Urothelium cell line (cell line): ENCODE data around the gene SNRPD3.
"Not testable (repeated sequence)": the region's sequence is repeated elsewhere in the genome, so short reads cannot be mapped to it uniquely, and the experiment has no call there.

Experiments used
- DNase-seq: peaks from one replicate; pipeline ENCODE4 v3.0.0; 2011; ENCODE audit warnings: low spot score, mixed read lengths
- FAIRE-seq: peaks from 2 replicates; lab custom pipeline; 2011; peaks lifted over from hg19 to GRCh38; lab: Jason Lieb, UNC

The SNRPD3 gene

DNA sequence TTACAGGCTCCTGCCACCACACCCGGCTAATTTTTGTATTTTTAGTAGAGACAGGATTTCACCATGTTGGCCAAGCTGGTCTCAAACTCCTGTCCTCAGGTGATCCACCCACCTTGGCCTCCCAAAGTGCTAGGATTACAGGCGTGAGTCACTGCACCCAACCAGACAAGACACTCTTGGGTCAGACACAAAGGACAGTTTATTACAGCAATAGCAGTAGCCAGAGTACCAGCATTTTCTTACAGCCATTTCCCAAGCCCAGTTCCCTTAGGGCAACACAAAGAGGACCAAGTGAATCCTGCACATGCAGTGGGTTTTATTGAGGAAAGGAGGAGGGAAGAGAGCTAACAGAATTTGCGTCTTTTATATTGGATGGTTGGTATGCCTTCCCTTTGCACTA is 24.8 kb upstream of the SNRPD3 start:
- DNase-seq, FAIRE-seq: not testable (repeated sequence)

DNA sequence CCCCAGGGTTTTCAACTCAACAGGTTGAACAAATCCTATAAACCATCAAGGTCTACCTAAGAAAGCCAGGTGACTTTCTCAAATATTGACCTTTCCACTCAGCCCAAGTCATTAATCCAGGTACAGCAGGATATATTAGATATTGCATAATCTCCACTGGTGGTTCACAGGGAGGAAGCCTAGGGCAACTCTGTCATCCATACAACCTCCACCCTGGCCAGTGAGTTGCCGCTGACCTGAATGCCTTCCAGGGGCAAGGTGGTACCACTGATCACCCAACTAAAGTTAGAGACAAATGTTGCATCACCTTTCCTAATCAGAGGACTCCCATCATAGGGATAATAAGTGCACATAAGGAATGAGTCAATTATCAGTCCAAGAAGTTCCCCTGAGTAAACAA is 23.7 kb upstream of the SNRPD3 start:
- no peak for FAIRE-seq
- no peak for DNase-seq

DNA sequence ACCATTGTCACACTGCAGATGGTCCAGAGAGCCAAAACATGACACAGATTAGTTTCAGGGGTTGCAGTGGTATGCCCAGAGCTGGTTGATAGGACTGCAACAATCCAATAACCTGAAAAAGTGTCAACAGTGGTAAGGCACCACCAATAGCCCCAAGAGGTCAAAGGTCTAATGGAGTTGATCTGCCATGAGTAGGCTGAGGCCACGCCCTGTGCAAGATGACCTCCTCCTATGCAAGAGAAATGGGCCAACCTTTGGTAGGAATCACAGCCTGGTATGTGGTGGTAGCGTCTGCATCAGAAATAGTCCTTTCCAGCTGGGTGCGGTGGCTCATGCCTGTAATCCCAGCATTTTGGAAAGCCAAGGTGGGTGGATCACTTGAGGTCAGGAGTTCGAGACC is 20.5 kb upstream of the SNRPD3 start:
- DNase-seq (no peak), FAIRE-seq (no peak)

DNA sequence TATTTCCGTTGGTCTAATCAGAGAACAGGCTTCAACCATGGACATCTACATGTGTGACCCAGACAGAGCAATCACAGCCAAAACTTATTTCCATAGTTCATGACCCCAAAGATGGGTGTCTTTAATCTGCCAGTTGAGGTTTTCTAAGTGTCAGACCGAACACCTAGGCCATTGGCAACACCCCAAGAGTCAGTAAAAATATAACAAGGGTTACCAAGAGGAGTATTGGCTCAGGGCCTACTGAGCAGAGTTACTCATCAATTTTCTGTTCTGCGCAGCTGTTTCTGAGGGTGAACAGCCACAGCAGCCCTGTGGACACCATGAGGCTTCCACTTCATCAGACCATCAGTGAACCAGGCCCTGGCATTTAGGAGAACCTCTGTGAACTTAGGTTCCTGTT is 19.7 kb upstream of the SNRPD3 start:
- DNase-seq (no peak), FAIRE-seq (no peak)

DNA sequence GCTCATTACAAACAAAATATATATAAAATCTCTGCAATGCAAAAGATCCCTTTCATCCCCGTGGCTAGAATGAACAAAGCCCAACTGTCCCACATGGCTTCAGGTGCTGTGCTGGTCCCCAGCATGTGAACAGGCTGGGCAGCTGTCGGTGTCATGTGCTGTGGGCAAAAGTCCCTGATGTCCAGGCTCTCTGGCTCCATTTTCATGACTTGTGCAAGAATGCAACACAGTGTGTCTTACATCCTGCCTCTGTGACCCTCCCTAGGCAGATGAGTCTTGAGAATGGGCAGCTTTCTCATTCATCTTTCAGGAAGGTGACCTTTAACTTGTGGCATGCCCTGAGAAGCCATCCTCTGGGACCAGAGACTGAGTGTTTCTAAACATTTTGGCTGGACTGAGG is 15.3 kb upstream of the SNRPD3 start:
- DNase-seq (no peak), FAIRE-seq (no peak)

DNA sequence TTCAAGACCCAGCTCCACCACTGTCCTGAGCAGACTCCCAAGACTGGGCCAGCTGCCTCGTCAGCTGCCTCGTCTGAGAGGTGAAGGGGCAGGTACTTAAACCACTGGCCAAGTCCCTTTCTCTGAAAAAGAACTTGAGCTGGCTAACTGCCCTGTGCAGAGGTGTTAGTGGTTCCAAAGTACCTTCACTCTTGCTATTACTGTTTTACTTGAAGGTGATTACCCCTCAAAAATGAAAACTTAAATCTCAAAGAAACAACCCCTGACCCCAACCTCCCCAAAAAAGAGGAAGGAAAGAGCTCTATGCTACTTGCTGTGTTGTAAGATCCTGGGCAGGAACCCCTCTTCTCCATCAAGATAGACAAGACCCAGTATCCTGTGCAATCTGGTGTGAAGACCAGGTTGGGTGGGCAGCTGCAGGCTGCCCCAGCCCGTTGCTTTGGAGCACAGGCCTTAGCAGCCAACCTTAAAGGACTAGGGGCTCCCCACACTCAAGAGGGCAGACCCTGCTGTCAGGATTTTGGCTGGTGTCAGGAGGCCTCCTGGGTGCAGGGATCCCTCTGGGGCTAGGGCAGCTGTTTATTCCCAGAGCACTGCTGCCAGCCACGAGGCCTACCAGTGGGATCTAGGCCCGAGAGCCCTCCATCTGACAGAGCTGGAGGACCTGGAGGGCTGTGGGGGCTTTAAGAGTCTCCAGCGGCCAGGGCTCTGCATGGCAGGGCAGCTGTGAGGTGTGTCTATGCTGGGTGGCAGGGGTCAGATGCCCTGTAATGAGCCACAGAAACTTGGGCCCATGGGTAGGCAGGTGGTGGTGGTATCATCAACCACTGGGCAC is 13.9 kb upstream of the SNRPD3 start:
- no peak for FAIRE-seq
- DNase-seq = no peak

DNA sequence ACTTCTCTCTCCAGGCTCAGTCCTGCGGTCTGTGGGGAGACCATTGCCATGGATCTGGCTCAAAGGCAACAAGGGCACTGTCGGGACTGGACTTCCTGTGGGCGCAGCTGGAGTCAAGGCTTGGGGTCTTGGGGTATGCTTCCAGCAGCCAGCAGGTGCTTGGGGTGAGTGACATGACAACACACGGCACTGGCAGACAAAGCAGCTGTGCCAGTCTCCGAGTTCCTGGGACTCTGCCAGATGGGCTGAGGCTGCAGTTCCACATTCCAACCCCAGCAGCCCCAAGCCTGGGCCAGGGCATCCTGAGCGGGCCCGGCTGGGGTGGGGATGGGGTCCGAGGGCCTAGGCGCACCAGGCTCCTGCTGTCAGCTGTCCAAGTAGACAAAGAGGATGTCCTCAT is 13.2 kb upstream of the SNRPD3 start:
- DNase-seq (no peak), FAIRE-seq (no peak)

DNA sequence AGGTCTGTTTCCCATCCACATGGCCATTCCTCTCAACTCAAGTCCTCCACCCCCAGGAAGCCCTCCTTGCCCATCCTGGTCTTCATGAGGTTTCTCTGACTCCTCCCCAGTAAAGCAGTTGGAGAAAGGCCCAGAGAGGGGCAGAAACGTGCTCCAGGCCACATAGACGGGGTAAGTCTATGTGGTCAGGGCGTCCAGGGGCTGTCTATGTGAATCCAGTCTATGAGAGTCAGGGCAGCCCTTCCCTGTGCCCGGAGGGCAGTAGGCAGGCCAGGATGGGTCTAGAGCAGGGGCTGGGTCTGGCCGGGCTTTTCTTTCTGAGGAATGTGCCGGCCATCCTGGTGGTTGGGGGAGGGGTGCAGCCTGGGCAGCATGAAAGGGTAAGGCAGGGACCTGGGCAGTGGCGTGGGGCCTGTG is 12.6 kb upstream of the SNRPD3 start:
- DNase-seq = no peak
- FAIRE-seq = no peak

DNA sequence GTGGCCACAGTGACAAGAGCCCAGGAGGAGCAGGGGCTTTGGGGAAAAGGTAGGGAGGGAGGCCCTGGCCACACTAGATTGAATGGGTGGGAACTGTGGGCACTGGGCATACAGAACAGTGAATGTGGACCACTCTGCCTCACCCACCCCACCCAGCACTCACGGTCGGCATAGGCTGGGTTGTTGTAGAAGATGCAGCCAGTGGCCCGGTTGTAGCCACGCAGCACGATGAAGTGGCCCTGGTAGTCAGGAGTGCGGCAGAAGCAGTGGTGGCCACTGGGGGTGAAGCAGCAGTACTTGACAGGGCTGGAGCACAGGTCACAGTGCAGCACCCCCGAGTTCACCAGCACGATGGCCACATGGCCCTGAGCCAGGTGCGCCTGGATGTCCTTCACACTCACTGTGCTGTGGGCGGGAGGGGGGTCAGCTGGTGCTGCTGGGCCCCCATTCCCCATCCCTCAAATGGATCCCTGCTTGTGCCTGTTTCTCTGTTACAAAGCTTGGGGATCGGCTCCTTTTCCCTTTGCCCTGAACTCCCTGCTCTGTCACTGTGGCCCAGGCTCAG is 12.0 kb upstream of the SNRPD3 start:
- DNase-seq = no peak
- FAIRE-seq = peak; percentile 83

DNA sequence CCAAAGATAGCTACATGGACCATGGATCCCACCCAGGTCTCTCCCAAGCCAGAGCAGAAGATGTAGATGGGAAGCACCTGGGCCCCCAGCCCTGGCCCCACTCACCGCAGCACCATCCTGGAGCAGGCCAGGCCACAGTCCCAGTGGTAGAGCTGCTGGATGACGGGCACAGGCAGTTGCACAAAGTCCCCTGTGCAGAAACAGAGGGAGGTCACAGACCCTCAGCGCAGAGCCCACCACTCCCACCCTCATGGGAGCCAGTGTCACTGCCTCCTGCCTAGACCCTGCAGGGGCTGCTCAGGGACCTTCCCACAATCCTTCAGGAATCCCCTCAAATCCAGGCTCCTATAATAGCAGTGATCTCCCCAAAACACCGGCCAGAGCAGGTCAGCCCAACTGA is 7.0 kb upstream of the SNRPD3 start:
- DNase-seq (no peak), FAIRE-seq (no peak)

DNA sequence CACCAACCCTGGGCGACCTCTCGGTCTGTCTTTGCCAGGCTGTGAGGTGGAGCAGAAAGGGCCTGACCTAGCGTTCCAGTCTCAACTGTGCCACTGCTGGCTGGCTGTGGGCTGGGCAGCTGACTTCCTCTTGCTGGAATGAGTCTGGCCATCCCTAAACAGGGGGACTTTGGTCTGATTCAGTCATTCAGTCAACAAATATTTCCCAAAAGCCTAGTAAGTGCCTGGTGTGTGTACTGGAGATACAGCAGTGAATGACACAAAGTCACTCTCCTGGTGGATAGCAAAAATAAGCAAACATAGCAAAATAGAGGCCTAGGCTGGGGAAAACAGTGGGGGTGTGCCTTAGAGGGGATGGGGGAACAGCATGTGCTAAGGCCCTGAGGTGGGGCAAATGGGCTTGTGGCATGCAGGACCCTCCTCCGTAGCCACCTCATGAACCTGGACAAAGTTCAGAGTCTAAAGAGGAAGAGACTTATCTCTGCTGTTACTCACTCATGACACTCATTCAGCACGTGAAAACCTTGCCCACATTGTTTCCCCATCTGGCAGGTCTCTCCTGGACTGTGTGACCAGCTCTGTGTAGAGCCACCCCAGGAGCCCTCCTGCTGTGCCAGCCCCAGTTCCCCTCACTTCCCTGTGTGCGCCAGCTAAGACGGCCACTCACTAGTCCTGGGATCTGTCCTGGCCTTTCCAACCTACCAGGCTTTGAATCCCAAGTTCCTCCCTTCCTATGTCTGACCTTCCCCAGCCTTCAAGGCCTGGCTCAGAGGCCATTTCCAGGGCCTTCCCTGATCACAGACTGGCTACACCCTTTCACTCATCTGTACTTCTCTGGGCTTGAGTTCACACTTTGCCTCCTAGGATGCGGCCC is 5.5 kb upstream of the SNRPD3 start:
- no peak for DNase-seq
- FAIRE-seq = peak; percentile 68

DNA sequence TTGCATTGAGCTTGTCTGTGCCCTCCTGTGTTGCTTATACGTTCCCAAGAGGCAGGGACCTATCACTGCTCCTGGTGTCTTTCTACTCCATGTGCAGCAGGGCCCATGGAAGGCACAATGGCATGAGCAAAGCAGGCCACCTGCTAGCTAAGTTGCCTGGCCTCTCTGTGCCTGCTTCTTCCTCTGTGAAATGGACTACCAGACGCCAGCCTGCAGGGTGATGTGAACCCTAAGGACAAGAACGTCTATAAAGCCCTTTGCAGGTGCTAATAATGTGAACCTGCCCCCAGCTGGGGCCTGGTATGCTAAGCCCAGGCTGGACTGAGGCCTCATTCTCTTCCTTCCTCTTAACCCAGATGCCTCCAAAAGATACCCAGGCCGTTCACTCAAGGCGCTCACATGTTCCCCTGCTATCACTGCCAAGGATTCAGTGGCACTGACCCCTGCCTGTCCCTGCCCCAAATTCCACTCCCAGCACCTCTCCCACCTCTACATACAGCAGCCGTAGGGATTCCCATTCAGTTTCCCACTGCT is 4.8 kb upstream of the SNRPD3 start:
- no peak for DNase-seq
- FAIRE-seq = peak; percentile 65

DNA sequence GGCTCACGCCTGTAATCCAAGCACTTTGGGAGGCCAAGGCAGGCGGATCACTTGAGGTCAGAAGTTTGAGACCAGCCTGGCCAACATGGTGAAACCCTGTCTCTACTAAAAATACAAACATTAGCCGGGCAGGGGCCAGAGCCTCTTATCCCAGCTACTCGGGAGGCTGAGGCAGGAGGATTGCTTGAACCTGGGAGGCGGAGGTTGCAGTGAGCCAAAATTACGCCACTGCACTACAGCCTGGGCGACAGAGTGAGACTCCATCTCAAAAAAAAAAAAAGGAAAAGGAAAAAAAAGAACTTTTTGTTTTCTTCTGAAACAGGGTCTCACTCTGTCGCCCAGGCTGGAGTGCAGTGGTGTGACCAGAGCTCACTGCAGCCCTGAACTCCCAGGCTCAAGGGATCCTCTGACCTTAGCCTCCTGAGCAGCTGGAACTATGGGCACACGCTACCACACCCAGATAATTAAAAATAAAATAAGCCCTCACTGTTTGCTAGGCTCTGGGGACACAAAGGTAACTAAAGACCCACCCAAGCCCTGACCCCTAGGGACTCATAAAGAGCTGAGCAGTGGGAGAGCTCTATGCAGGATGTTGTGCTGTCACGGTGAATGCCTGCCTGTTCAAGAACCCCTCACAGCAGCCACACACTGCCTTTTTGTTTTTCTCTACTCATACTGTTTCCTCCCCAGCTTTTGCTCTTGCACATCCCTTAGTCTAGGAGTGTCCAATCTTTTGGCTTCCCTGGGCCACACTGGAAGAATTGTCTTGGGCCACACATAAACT is 3.1 kb upstream of the SNRPD3 start:
- FAIRE-seq, DNase-seq: not testable (repeated sequence)

DNA sequence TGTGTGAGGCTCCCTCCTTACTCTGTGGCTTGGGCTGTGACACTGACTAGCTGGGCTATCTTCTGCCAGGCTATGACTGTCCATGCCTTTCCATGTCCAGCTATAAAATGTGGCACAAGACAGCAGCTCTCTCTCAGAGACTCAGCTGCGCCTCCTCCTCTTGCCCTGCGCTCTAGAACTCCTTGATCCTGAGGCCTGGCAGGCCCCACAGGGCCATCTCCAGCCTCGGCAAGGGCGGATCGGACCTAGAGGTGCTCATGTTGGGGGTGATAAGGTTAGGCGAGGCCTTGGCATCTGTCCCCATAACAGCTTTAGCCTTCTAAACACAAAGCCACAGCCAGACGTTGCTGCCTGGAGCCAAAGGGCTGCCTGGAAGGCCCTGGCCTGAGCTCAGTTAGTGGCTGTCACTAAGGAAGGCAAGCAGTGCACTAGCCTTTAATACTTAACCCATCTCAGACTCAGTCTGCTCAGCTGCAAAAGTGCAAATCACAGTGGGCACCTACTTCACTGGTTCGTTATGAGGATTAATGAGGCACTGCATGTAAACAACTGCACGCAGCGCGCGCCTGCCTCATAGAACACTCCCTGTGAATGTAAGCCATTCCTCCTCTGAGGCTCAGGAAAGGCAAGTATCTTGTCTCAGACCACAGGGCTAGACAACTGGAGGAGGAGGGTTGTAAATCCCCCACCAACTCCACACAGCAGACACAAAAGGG is 2.0 kb upstream of the SNRPD3 start:
- no peak for DNase-seq
- FAIRE-seq = peak; percentile 76

DNA sequence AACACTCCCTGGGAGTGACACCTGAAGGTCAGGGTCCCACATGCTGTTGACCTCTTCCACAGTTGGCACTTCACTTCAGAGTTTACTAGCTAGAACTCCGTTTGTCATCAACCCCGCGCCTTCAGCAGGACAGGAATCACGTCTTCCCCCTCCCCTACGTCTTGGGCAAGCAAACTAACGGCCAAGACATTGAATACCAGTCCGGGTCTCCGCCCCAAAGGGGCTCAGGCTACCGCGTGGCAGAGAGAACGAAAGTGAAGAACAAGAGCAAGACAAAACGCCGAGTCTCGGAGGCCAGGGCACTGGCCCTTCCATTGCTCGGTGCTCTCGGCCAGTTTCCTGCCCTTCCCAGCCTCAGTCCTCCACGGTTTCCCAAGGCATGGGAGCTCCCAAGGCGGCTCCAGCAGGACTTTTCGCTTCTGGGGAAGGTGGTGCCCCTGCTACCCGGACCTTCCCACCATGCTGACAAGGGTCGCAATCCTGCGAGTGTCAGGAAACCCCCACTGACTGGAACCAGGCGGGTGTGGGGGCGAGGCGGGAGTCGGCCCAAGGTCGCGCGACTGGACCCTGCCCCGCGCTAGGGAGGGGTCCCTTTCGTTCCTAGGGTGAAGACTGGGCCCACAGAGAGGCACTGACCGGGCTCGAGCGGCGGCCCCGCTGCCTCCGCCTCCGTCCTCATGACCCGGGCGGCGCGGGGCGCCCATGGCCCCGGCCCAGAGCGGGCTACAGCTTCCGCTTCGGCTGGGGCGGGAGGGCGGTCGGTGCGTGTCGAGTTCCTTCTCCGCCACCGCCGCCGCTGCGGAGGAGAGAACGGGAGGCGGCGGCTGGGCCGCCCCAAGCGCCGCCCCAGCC is 1.3 kb upstream of the SNRPD3 start, which contains the start of gene GUCD1:
GUCD1 (minus strand) TSS at position 826 of the 852 bp plus-strand sequence; CDS start at position 679, 147 bp downstream.
- DNase-seq (peak; percentile 41), FAIRE-seq (peak; percentile 62)

DNA sequence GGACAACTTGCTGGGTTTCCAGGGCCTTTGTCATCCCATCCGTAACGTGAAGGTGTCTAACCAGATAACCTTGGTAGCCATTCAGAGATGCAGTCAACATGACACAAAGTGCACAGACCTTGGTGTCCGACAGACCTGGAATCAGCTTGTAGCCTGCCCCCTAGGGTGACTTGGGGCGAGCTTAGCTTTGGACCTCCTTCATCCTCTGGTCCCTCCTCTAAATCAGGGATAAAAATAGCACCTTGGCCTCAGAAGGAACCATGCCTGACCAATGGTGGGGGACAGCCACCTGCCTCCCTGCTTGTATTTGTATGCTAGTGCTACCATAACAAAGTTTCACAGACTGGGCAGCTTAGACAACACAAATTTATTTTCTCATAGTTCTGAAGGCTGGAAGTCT is 3.7 kb downstream of the SNRPD3 start:
- FAIRE-seq = no peak

DNA sequence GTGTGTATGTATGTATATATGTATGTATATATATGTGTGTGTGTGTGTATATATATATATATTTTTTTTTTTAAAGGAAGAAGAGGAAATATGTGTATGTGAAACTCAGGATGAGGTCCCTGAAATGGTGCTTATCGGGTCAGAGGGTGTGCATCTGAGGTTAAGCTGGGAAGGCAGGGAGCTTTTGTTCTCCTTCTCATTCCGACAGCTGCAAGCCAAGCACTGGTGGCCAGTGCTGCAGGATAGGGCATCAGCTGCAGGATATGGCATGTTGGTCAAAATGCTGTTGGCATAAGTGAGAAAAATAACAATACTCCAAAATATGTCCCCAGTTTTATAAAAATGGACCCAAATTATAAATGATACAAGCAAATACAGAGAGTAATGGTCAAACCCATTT is 7.4 kb downstream of the SNRPD3 start:
- no peak for DNase-seq
- FAIRE-seq = no peak

More for the DNA sequence above, 3.7 kb downstream of the SNRPD3 start:
- DNase-seq = no peak

DNA sequence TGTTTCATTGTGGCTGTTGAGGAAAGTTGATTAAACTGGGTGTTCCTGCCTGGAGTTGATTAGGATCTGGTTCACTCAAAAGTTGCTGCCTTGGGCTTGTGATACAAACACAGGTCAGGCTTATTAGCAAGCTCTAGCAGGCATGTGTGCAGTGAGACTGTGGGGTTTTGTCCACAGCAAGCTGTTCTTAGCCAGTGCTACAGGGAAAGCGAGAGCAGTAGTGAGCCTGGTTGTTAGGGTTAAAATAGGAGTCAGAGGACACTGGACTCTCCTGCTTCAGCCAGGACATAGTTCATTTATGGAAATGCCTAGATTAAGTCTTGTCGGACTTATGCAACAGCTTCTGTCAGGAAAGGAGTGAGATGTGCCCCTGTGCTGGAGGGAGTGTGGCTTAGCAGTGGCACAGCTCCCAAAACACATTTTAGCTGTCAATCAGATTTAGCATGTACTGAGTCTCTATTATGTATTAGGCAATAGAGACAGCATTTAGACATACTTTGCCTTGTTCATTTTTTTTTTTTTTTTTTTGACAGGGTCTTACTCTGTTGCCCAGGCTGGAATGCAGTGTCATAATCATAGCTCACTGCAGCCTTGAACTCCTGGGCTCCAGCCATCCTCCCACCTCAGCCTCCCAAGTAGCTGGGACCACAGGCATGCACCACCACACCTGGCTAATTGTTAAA is 8.7 kb downstream of the SNRPD3 start:
- DNase-seq = no peak
- no peak for FAIRE-seq
